Neural crest cell (in vitro differentiated cells): ENCODE results near the gene CTNS. TPM values are rescaled to one million over a fixed set of nuclear protein-coding genes. Genes with fewer than 3 reads are reported as not detected.

Source experiments
- DNase-seq: peaks from one replicate; pipeline ENCODE4 v3.0.0; 2021; ENCODE audit warnings: low read depth, mixed read lengths, low spot score
- H3K27ac Mint-ChIP-seq: one replicate; pipeline ENCODE4 v1.8.0; 2021; ENCODE audit warnings: mild to moderate bottlenecking, mixed read lengths; ENCODE audit not compliant: unreplicated experiment
- H3K27me3 Mint-ChIP-seq: 2 replicates; pipeline ENCODE4 v1.8.0; 2021; ENCODE audit warnings: low read depth, mild to moderate bottlenecking, mixed read lengths
- H3K36me3 Mint-ChIP-seq: 2 replicates; pipeline ENCODE4 v1.8.0; 2021; ENCODE audit warnings: low read depth, mild to moderate bottlenecking, mixed read lengths
- H3K4me1 Mint-ChIP-seq: 2 replicates; pipeline ENCODE4 v1.8.0; 2021; ENCODE audit warnings: mixed read lengths
- H3K4me3 Mint-ChIP-seq: one replicate; pipeline ENCODE4 v1.8.0; 2021; ENCODE audit warnings: mild to moderate bottlenecking, mixed read lengths
- H3K9me3 Mint-ChIP-seq: 2 replicates; pipeline ENCODE4 v1.8.0; 2021; ENCODE audit warnings: mixed read lengths
- CTCF ChIP-seq: fragments of 200-600 bp; sonication (generic); conservative IDR thresholded peaks from 2 replicates; pipeline ENCODE4 v1.5.0; 2021; ENCODE audit warnings: antibody characterized with exemption, mild to moderate bottlenecking
- total RNA-seq: library from RNA; stranded (reverse); gene quantifications from 2 replicates; pipeline ENCODE4 v1.2.1, GENCODE V29; 2021

CTNS gene
- total RNA-seq, 1 donor from 2014 or later: 17.4 TPM

- Mint-ChIP-seq H3K4me1 (no peaks in the 10 kb centered on the region), H3K36me3 (no peaks in the 10 kb centered on the region), H3K4me3 (no peak overlapping the region), H3K27me3 (peaks cover 2% of the 10 kb centered on the region), H3K27ac (no peak overlapping the region), H3K9me3 (no peaks in the 10 kb centered on the region)
- no peak for DNase-seq
- no peak for TF ChIP-seq CTCF
Measured at GRCh38 chr17:3682033-3682432, 45.5 kb downstream of the CTNS start.

DNA sequence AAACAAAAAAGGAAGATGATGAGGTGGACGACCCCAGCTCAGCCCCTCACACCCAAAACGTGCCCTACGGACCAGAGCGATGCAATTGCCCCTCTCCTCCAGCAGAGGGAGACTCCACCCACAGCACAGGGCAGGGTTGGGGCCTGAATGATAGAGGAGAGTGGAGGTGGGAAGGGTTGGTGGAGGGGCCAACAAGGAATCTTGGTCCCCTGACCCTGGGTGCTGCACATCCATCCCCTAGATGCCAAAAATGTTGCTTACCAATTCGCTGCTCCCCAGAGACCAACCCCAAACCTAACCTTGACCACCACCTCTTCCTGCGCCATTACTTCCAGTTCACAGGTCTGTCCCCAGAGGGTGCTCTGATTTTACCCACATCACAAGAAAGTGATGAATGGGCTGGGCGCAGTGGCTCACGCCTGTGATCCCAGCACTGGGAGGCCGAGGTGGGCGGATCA is 46.5 kb downstream of the CTNS start:
- peaks cover 2% of the 10 kb centered on the region for H3K27me3 Mint-ChIP-seq
- no peaks in the 10 kb centered on the region for H3K4me1 Mint-ChIP-seq
- peak; percentile 45 for DNase-seq
- H3K36me3 Mint-ChIP-seq: no peaks in the 10 kb centered on the region
- H3K9me3 Mint-ChIP-seq: no peaks in the 10 kb centered on the region
- H3K4me3 Mint-ChIP-seq: no peak overlapping the region
- TF ChIP-seq CTCF: peak; percentile 77
- H3K27ac Mint-ChIP-seq: no peak overlapping the region

GRCh38 chr17:3685174-3685573 is 48.6 kb downstream of the CTNS start:
- no peak for TF ChIP-seq CTCF
- DNase-seq: no peak
- no peak overlapping the region for H3K27ac Mint-ChIP-seq
- H3K27me3 Mint-ChIP-seq: peaks cover 5% of the 10 kb centered on the region
- no peaks in the 10 kb centered on the region for H3K9me3 Mint-ChIP-seq
- H3K4me1 Mint-ChIP-seq: no peaks in the 10 kb centered on the region
- H3K4me3 Mint-ChIP-seq: no peak overlapping the region
- no peaks in the 10 kb centered on the region for H3K36me3 Mint-ChIP-seq

- H3K36me3 Mint-ChIP-seq: no peaks in the 10 kb centered on the region
- peaks cover 13% of the 10 kb centered on the region for H3K27me3 Mint-ChIP-seq
- H3K4me3 Mint-ChIP-seq: peak overlapping the region; percentile 12
- H3K4me1 Mint-ChIP-seq: no peaks in the 10 kb centered on the region
- TF ChIP-seq CTCF: no peak
- no peak for DNase-seq
- no peaks in the 10 kb centered on the region for H3K9me3 Mint-ChIP-seq
- no peak overlapping the region for H3K27ac Mint-ChIP-seq
Measured at GRCh38 chr17:3688027-3688553, 51.5 kb downstream of the CTNS start.

DNA sequence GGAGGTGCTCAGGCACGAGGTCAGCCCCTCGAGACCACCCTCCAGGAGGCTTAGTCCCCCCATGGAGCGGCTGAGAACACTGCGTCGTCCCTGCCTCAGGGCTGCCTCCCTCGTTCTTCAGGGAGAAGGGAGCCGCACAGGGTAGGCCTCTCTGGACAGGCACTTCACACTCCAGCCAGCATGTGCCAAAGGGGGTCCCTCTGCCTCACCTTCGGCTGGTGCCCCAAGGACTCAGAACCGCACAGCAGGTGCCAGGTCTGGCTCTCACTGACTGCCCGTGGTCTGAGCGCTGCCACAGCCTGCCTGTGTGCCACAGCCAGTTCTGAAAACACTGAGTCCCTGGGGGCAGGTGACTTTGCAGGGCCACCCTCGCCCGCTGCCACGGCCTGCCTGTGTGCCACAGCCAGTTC is 52.3 kb downstream of the CTNS start:
- no peak overlapping the region for H3K27ac Mint-ChIP-seq
- H3K36me3 Mint-ChIP-seq: no peaks in the 10 kb centered on the region
- no peaks in the 10 kb centered on the region for H3K9me3 Mint-ChIP-seq
- DNase-seq: no peak
- peaks cover 19% of the 10 kb centered on the region for H3K27me3 Mint-ChIP-seq
- H3K4me3 Mint-ChIP-seq: no peak overlapping the region
- no peak for TF ChIP-seq CTCF
- H3K4me1 Mint-ChIP-seq: no peaks in the 10 kb centered on the region
